GM23248 (cell line): ENCODE data around the gene SMCO3.

Source experiments
- EZH2 ChIP-seq: fragments of 200-600 bp; sonication (generic); IDR thresholded peaks from 2 replicates; pipeline ENCODE4 v1.6.1; 2018; ENCODE audit warnings: antibody characterized with exemption, mild to moderate bottlenecking; ENCODE audit not compliant: insufficient read depth, poor library complexity, severe bottlenecking
- EZH2phosphoT487 ChIP-seq: fragments of 200-600 bp; sonication (generic); IDR thresholded peaks from 2 replicates; pipeline ENCODE4 v1.6.1; 2018; ENCODE audit warnings: antibody characterized with exemption, moderate library complexity, mild to moderate bottlenecking, low read depth; ENCODE audit not compliant: insufficient read depth

DNA sequence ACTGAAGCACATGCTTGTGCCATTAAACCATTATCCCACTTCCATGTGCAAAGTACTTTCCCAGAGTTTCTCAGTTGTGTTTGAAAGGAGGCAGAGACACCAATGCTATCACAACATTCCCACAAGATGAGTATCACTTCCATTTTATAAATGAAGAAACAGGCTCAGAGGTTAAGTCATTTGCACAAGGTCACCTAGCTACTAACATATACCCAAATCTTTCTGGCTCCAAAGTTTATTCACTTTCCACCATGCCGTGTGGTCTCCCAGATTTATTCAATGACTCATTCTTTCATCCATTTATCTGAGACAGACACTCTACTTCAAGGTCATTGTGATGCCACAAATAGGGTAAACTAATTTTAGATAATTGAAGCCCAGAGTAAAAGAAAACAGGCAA is 20.0 kb upstream of the SMCO3 start:
- no peak for TF ChIP-seq EZH2
- TF ChIP-seq EZH2phosphoT487 = no peak
